Endothelial cell of umbilical vein (primary cell): ENCODE results near the gene RETREG3. TPM values are rescaled to one million over a fixed set of nuclear protein-coding genes. Genes with fewer than 3 reads are reported as not detected.

ENCODE experiments used
- BruUV-seq: library from RNA; stranded (reverse); fragments of 400-500 nt; replicated peaks from 2 replicates; lab custom pipeline; 2021; lab: Mats Ljungman, UMichigan
- CTCF ChIA-PET: fragments of 300-600, 350-600 bp; sonication (Branson Sonifier 250); formaldehyde crosslinking; loops from one replicate; lab custom pipeline; 2021; ENCODE audit warnings: antibody characterized with exemption, inconsistent platforms; lab: Charles Lee
- POLR2A ChIA-PET: fragments of 300-600, 350-600 bp; sonication (Branson Sonifier 250); formaldehyde crosslinking; loops from one replicate; lab custom pipeline; 2021; ENCODE audit warnings: antibody characterized with exemption, inconsistent platforms; lab: Charles Lee
- DNase-seq: peaks from one replicate; pipeline ENCODE4 v3.0.0-alpha.2; 2011; ENCODE audit warnings: low read depth, low spot score
- FAIRE-seq: peaks from 2 replicates; lab custom pipeline; 2011; peaks lifted over from hg19 to GRCh38; lab: Jason Lieb, UNC
- H2AFZ ChIP-seq: 2 replicates; pipeline ENCODE4 v1.6.0; 2012; ENCODE audit warnings: low read depth, low read length, control low read depth, inconsistent platforms
- H3K27ac ChIP-seq: 2 replicates; pipeline ENCODE4 v1.5.1; 2011; ENCODE audit warnings: low read depth, mild to moderate bottlenecking, control low read depth, low read length, moderate library complexity; ENCODE audit not compliant: insufficient read depth
- H3K27me3 ChIP-seq, 2 experiments: 2 replicates each; pipeline versions ENCODE4 v1.6.0 to v1.6.1; 2011; ENCODE audit warnings: low read length in 2 of 2, mixed read lengths in 1 of 2; ENCODE audit not compliant: control insufficient read depth in 2 of 2, insufficient read depth in 2 of 2
- H3K36me3 ChIP-seq, 2 experiments: 2 replicates in 1 of 2; 3 replicates in 1 of 2; pipeline ENCODE4 v1.5.1; 2011; ENCODE audit warnings: low read length in 2 of 2, mild to moderate bottlenecking in 1 of 2, moderate library complexity in 1 of 2; ENCODE audit not compliant: control insufficient read depth in 2 of 2, insufficient read depth in 2 of 2; ENCODE audit errors: extremely low read depth in 1 of 2
- H3K4me1 ChIP-seq: 3 replicates; pipeline ENCODE4 v1.5.1; 2011; ENCODE audit warnings: mild to moderate bottlenecking, low read length; ENCODE audit not compliant: control insufficient read depth, insufficient read depth; ENCODE audit errors: extremely low read depth
- H3K4me2 ChIP-seq: 2 replicates; pipeline ENCODE4 v1.6.1; 2011; ENCODE audit warnings: low read length, control low read depth, mixed read lengths; ENCODE audit not compliant: insufficient read depth
- H3K4me3 ChIP-seq, 3 experiments: fragments of 200-600 bp in 1 of 3; sonication (generic), shearing (Covaris generic) in 1 of 3; replicated peaks in 1 of 3; 2 replicates each; pipeline ENCODE4 v1.5.1; 2011 to 2016; ENCODE audit warnings: control low read depth in 3 of 3, low read length in 3 of 3, mild to moderate bottlenecking in 2 of 3, inconsistent platforms in 1 of 3, low read depth in 1 of 3, moderate library complexity in 1 of 3; ENCODE audit not compliant: insufficient read depth in 1 of 3
- H3K79me2 ChIP-seq: 2 replicates; pipeline ENCODE4 v1.6.0; 2012; ENCODE audit warnings: low read length, inconsistent platforms; ENCODE audit not compliant: control insufficient read depth, insufficient read depth
- H3K9ac ChIP-seq: replicated peaks from 2 replicates; pipeline ENCODE3; 2011; ENCODE audit warnings: low read length, control low read depth; ENCODE audit not compliant: insufficient read depth; ENCODE audit errors: extremely low read depth
- H3K9me1 ChIP-seq: replicated peaks from 3 replicates; pipeline ENCODE4 v1.6.0; 2011; ENCODE audit warnings: mild to moderate bottlenecking, low read length; ENCODE audit not compliant: control insufficient read depth, insufficient read depth; ENCODE audit errors: extremely low read depth
- H3K9me3 ChIP-seq: replicated peaks from 2 replicates; pipeline ENCODE4 v1.5.1; 2012; ENCODE audit warnings: low read length, inconsistent platforms; ENCODE audit not compliant: control insufficient read depth, insufficient read depth
- H4K20me1 ChIP-seq: replicated peaks from 2 replicates; pipeline ENCODE3; 2011; ENCODE audit warnings: mild to moderate bottlenecking, low read length; ENCODE audit not compliant: control insufficient read depth, insufficient read depth; ENCODE audit errors: extremely low read depth
- EZH2 ChIP-seq: IDR thresholded peaks from 2 replicates; pipeline ENCODE4 v1.6.1; 2012; ENCODE audit warnings: borderline replicate concordance, low read depth, mild to moderate bottlenecking, moderate library complexity, low read length, inconsistent platforms; ENCODE audit not compliant: severe bottlenecking
- FOS ChIP-seq: IDR thresholded peaks from 2 replicates; pipeline ENCODE4 v1.6.1; 2011; ENCODE audit warnings: mild to moderate bottlenecking, low read length, moderate library complexity, borderline replicate concordance; ENCODE audit not compliant: insufficient read depth
- GATA2 ChIP-seq: IDR thresholded peaks from 2 replicates; pipeline ENCODE4 v1.7.0; 2011; ENCODE audit warnings: low read depth, mild to moderate bottlenecking, moderate library complexity, mixed read lengths, low read length; ENCODE audit not compliant: insufficient read length, insufficient read depth
- JUN ChIP-seq: IDR thresholded peaks from 2 replicates; pipeline ENCODE4 v1.6.1; 2011; ENCODE audit warnings: borderline replicate concordance, low read depth; ENCODE audit not compliant: insufficient read length, insufficient read depth
- MYC ChIP-seq: IDR thresholded peaks from one replicate; pipeline ENCODE4 v1.6.1; 2011; ENCODE audit warnings: mild to moderate bottlenecking, low read depth, low read length
- POLR2A ChIP-seq: IDR thresholded peaks from 2 replicates; pipeline ENCODE4 v1.6.1; 2012; ENCODE audit warnings: low read depth, mild to moderate bottlenecking, control low read depth, low read length
- POLR2AphosphoS5 ChIP-seq: IDR thresholded peaks from 2 replicates; pipeline ENCODE4 v1.6.1; 2012; ENCODE audit warnings: low read depth, mild to moderate bottlenecking, control low read depth, low read length, moderate library complexity; ENCODE audit not compliant: insufficient read depth
- dilution Hi-C: fragments of 300-500 bp; cut with MboI; formaldehyde crosslinking; loops from one replicate; pipeline ENCODE4 v1.15.0; 2019; ENCODE audit warnings: low sequenced_read_pairs; ENCODE audit not compliant: extremely low pct_ligation_motif_present
- intact Hi-C: fragments of 100-400 bp; cut with micrococcal nuclease; formaldehyde crosslinking; loops from one replicate; pipeline ENCODE4 v1.10.0; 2022
- polyA plus RNA-seq, 4 experiments: library from polyadenylated mRNA; depleted of rRNA in 3 of 4; stranded (reverse) in 3 of 4; unstranded in 1 of 4; fragments of >200 nt; gene quantifications; 2 replicates each; pipeline versions ENCODE4 v1.2.1 to v1.2.3, GENCODE V29; 2011 to 2012; ENCODE audit warnings: missing spikeins in 1 of 4
- total RNA-seq: library from RNA; stranded (reverse); gene quantifications from 2 replicates; pipeline ENCODE4 v1.2.3, GENCODE V29; 2021
- TF ChIP-seq, protein P1 (sequence below): IDR thresholded peaks from 2 replicates; pipeline ENCODE4 v1.6.1; 2011; ENCODE audit not compliant: insufficient read depth, insufficient read length
- TF ChIP-seq, protein P2 (sequence below), 2 donors: IDR thresholded peaks; 1 replicate in 1 of 2; 2 replicates in 1 of 2; pipeline ENCODE4 v1.5.1; 2011; ENCODE audit warnings: low read length in 2 of 2, mild to moderate bottlenecking in 2 of 2, moderate library complexity in 2 of 2, control low read depth in 1 of 2, inconsistent platforms in 1 of 2, low read depth in 1 of 2; ENCODE audit not compliant: insufficient read depth in 1 of 2; ENCODE audit errors: extremely low read depth in 1 of 2

Gene RETREG3
- total and polyA plus RNA-seq, 2 donors (not counting 3 experiments of a cell fraction or from before 2014, with no cell fraction given): 36.2 to 53.4 TPM

GRCh38 chr17:42618442-42619150, 9.4 kb upstream of the RETREG3 start:
- Histone ChIP-seq H4K20me1 (no peaks in the 10 kb centered on the region), H3K9me1 (no peaks in the 10 kb centered on the region), H3K36me3 (peaks cover 10 to 11% of the 10 kb centered on the region in 2 experiments), H2AFZ (no peak overlapping the region), H3K4me3 (no peak overlapping the region), H3K9me3 (no peaks in the 10 kb centered on the region), H3K27ac (no peak overlapping the region), H3K9ac (no peak overlapping the region), H3K27me3 (no peaks in the 10 kb centered on the region), H3K79me2 (no peaks in the 10 kb centered on the region), H3K4me1 (no peaks in the 10 kb centered on the region), H3K4me2 (no peak overlapping the region)
- no TSS peak for BruUV-seq
- dilution Hi-C loops (no loop called here), intact Hi-C loops (no loop called here)
- FAIRE-seq: no peak
- TF ChIP-seq GATA2 (no peak), POLR2A (no peak), MYC (no peak), JUN (no peak), FOS (no peak), POLR2AphosphoS5 (no peak), EZH2 (no peak)
- TF ChIP-seq, protein P1, sequence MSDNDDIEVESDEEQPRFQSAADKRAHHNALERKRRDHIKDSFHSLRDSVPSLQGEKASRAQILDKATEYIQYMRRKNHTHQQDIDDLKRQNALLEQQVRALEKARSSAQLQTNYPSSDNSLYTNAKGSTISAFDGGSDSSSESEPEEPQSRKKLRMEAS: no peak
- TF ChIP-seq, protein P2, sequence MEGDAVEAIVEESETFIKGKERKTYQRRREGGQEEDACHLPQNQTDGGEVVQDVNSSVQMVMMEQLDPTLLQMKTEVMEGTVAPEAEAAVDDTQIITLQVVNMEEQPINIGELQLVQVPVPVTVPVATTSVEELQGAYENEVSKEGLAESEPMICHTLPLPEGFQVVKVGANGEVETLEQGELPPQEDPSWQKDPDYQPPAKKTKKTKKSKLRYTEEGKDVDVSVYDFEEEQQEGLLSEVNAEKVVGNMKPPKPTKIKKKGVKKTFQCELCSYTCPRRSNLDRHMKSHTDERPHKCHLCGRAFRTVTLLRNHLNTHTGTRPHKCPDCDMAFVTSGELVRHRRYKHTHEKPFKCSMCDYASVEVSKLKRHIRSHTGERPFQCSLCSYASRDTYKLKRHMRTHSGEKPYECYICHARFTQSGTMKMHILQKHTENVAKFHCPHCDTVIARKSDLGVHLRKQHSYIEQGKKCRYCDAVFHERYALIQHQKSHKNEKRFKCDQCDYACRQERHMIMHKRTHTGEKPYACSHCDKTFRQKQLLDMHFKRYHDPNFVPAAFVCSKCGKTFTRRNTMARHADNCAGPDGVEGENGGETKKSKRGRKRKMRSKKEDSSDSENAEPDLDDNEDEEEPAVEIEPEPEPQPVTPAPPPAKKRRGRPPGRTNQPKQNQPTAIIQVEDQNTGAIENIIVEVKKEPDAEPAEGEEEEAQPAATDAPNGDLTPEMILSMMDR (IDR thresholded peaks at IDR 0.05; ENCODE audit: extremely low read depth in 1 of 2, insufficient read depth in 1 of 2, low read depth in 1 of 2, low read length in 2 of 2): no peak
- ChIA-PET CTCF (interaction anchor here (1.2 to 3.5 kb wide), 7 partner anchors 9 to 61 kb away, joined by 3 to 14 read pairs (median 5); partner anchors contain the start of genes PLEKHH3, RETREG3, TUBG1 and TUBG2), POLR2A (interaction anchor here (1.0 kb wide), 1 partner anchor 9 kb away, joined by 3 read pairs; the partner anchor contains the start of genes RETREG3 and TUBG1)
- DNase-seq: no peak
